H1 (cell line): ENCODE measurements around the gene UGT1A8. TPM values are rescaled to one million over a fixed set of nuclear protein-coding genes. Genes with fewer than 3 reads are reported as not detected.

Source experiments
- CTCF ChIA-PET: fragments of 300-600 bp; sonication (Branson Sonifier 250); formaldehyde crosslinking; loops from one replicate; lab custom pipeline; 2021; ENCODE audit not compliant: partially characterized antibody; lab: Charles Lee
- POLR2A ChIA-PET: fragments of 300-600 bp; sonication (Branson Sonifier 250); formaldehyde crosslinking; loops from one replicate; lab custom pipeline; 2021; ENCODE audit warnings: inconsistent platforms; ENCODE audit not compliant: partially characterized antibody; lab: Charles Lee
- DNase-seq, 2 experiments: peaks; one replicate each; pipeline versions ENCODE4 v3.0.0 to v3.0.0-alpha.2; 2010 to 2022; ENCODE audit warnings: low spot score in 2 of 2, low read depth in 1 of 2, mixed read lengths in 1 of 2
- FAIRE-seq: peaks from 2 replicates; lab custom pipeline; 2011; peaks lifted over from hg19 to GRCh38; lab: Jason Lieb, UNC
- H2AFZ ChIP-seq: 2 replicates; pipeline ENCODE4 v1.8.1; 2012; ENCODE audit warnings: low read length, inconsistent platforms
- H2AK5ac ChIP-seq: 2 replicates; pipeline ENCODE4 v1.6.1; 2013; ENCODE audit warnings: low read depth, low read length
- H2BK120ac ChIP-seq: replicated peaks from 2 replicates; pipeline ENCODE3; 2013; ENCODE audit warnings: low read depth, low read length, inconsistent platforms
- H2BK12ac ChIP-seq: 2 replicates; pipeline ENCODE4 v1.6.1; 2013; ENCODE audit warnings: low read depth, low read length
- H2BK15ac ChIP-seq: 2 replicates; pipeline ENCODE4 v1.6.1; 2013; ENCODE audit warnings: low read length
- H2BK20ac ChIP-seq: 2 replicates; pipeline ENCODE4 v1.6.1; 2013; ENCODE audit warnings: low read length
- H2BK5ac ChIP-seq: 2 replicates; pipeline ENCODE4 v1.6.1; 2013; ENCODE audit warnings: low read depth, low read length
- H3K14ac ChIP-seq: 2 replicates; pipeline ENCODE4 v1.6.1; 2013; ENCODE audit warnings: inconsistent platforms; ENCODE audit not compliant: insufficient read length
- H3K18ac ChIP-seq: 2 replicates; pipeline ENCODE4 v1.6.1; 2013; ENCODE audit warnings: low read length; ENCODE audit errors: extremely low read depth
- H3K23ac ChIP-seq: 2 replicates; pipeline ENCODE4 v1.6.1; 2013; ENCODE audit warnings: inconsistent platforms; ENCODE audit not compliant: insufficient read length
- H3K23me2 ChIP-seq: 2 replicates; pipeline ENCODE4 v1.6.1; 2013; ENCODE audit warnings: low read depth, low read length
- H3K27ac ChIP-seq: 2 replicates; pipeline ENCODE4 v1.6.1; 2011; ENCODE audit warnings: low read depth, low read length, inconsistent platforms
- H3K27me3 ChIP-seq, 4 experiments: replicated peaks in 1 of 4; 1 replicate in 1 of 4; 2 replicates in 3 of 4; pipeline versions ENCODE4 v1.6.1 to v1.8.1; 2011 to 2013; ENCODE audit warnings: low read length in 3 of 4, mild to moderate bottlenecking in 3 of 4, inconsistent platforms in 2 of 4, mixed read lengths in 2 of 4, moderate library complexity in 1 of 4; ENCODE audit not compliant: control insufficient read depth in 3 of 4, insufficient read depth in 3 of 4; ENCODE audit errors: extremely low read depth in 1 of 4
- H3K36me3 ChIP-seq, 4 experiments: 2 replicates each; pipeline versions ENCODE4 v1.6.1 to v1.8.1; 2011 to 2013; ENCODE audit warnings: mild to moderate bottlenecking in 4 of 4, low read length in 3 of 4, moderate library complexity in 2 of 4, control low read depth in 1 of 4, inconsistent platforms in 1 of 4; ENCODE audit not compliant: insufficient read depth in 4 of 4, control insufficient read depth in 2 of 4
- H3K4ac ChIP-seq: replicated peaks from 2 replicates; pipeline ENCODE3; 2013; ENCODE audit warnings: low read length, low read depth, mixed read lengths, inconsistent platforms; ENCODE audit not compliant: insufficient read length
- H3K4me1 ChIP-seq, 4 experiments: replicated peaks in 1 of 4; 1 replicate in 1 of 4; 2 replicates in 3 of 4; pipeline versions ENCODE4 v1.6.1 to v1.8.1; 2011 to 2013; ENCODE audit warnings: low read length in 3 of 4, inconsistent platforms in 2 of 4, mixed read lengths in 1 of 4; ENCODE audit not compliant: insufficient read depth in 4 of 4, control insufficient read depth in 3 of 4
- H3K4me2 ChIP-seq, 2 experiments: 2 replicates each; pipeline versions ENCODE4 v1.6.1 to v1.8.1; 2011 to 2013; ENCODE audit warnings: low read depth in 2 of 2, low read length in 2 of 2, control low read depth in 1 of 2, inconsistent platforms in 1 of 2, mild to moderate bottlenecking in 1 of 2; ENCODE audit not compliant: insufficient read depth in 1 of 2
- H3K4me3 ChIP-seq, 4 experiments: fragments of 200-600, 300-600 bp in 1 of 4; sonication (generic), shearing (Covaris generic), sonication (Bioruptor Twin) in 1 of 4; 2 replicates each; pipeline versions ENCODE4 v1.5.1 to v1.8.1; 2011 to 2016; ENCODE audit warnings: low read length in 4 of 4, low read depth in 3 of 4, control low read depth in 2 of 4, inconsistent platforms in 2 of 4, mild to moderate bottlenecking in 2 of 4, mixed read lengths in 1 of 4, moderate library complexity in 1 of 4; ENCODE audit not compliant: insufficient read depth in 2 of 4; ENCODE audit errors: extremely low read depth in 1 of 4
- H3K56ac ChIP-seq: replicated peaks from 2 replicates; pipeline ENCODE3; 2013; ENCODE audit warnings: low read depth, mild to moderate bottlenecking, mixed read lengths, low read length, inconsistent platforms; ENCODE audit not compliant: insufficient read length
- H3K79me1 ChIP-seq: 2 replicates; pipeline ENCODE4 v1.6.1; 2013; ENCODE audit warnings: low read depth, low read length, control low read depth
- H3K79me2 ChIP-seq, 2 experiments: 2 replicates each; pipeline versions ENCODE4 v1.6.1 to v1.8.1; 2012 to 2013; ENCODE audit warnings: low read length in 2 of 2, mild to moderate bottlenecking in 2 of 2, inconsistent platforms in 1 of 2; ENCODE audit not compliant: insufficient read depth in 2 of 2, control insufficient read depth in 1 of 2
- H3K9ac ChIP-seq, 4 experiments: replicated peaks in 1 of 4; 1 replicate in 1 of 4; 2 replicates in 3 of 4; pipeline versions ENCODE4 v1.6.1 to v1.8.1; 2011 to 2013; ENCODE audit warnings: low read depth in 3 of 4, low read length in 3 of 4, control low read depth in 2 of 4, mild to moderate bottlenecking in 2 of 4, moderate library complexity in 2 of 4, inconsistent platforms in 1 of 4; ENCODE audit errors: extremely low read depth in 1 of 4
- H3K9me3 ChIP-seq, 2 experiments: 2 replicates each; pipeline versions ENCODE4 v1.6.1 to v1.8.1; 2012 to 2013; ENCODE audit warnings: mild to moderate bottlenecking in 2 of 2, moderate library complexity in 2 of 2, control low read depth in 1 of 2, inconsistent platforms in 1 of 2, low read depth in 1 of 2, low read length in 1 of 2, mixed read lengths in 1 of 2; ENCODE audit not compliant: insufficient read depth in 2 of 2
- H4K20me1 ChIP-seq, 2 experiments: replicated peaks in 1 of 2; 2 replicates each; pipeline versions ENCODE3 to v1.8.1; 2011 to 2013; ENCODE audit warnings: inconsistent platforms in 2 of 2, low read length in 2 of 2, mild to moderate bottlenecking in 1 of 2; ENCODE audit not compliant: insufficient read depth in 2 of 2, control insufficient read depth in 1 of 2
- H4K5ac ChIP-seq: 2 replicates; pipeline ENCODE4 v1.6.1; 2013; ENCODE audit warnings: low read length, low read depth, mixed read lengths, inconsistent platforms; ENCODE audit not compliant: insufficient read length
- H4K8ac ChIP-seq: 2 replicates; pipeline ENCODE4 v1.8.0; 2013; ENCODE audit warnings: mild to moderate bottlenecking, moderate library complexity, low read length, inconsistent platforms; ENCODE audit not compliant: insufficient read depth; ENCODE audit errors: extremely low read depth
- H4K91ac ChIP-seq: replicated peaks from 2 replicates; pipeline ENCODE3; 2013; ENCODE audit warnings: low read length, mixed read lengths, inconsistent platforms; ENCODE audit not compliant: insufficient read length
- SP4 ChIP-seq: IDR thresholded peaks from 2 replicates; pipeline ENCODE4 v1.6.1; 2012; ENCODE audit warnings: low read length, inconsistent platforms
- WGBS, 2 experiments: shearing (Covaris generic) in 1 of 2; methylation state at CpG; one replicate each; pipeline versions ENCODE4 v1.1.6 to v1.1.7; 2013 to 2015; ENCODE audit warnings: low lambda C conversion rate in 2 of 2, mixed read lengths in 2 of 2, inconsistent platforms in 1 of 2, low coverage in 1 of 2, missing lambda C conversion rate in 1 of 2; ENCODE audit not compliant: insufficient replicate concordance in 2 of 2, insufficient coverage in 1 of 2, insufficient read length in 1 of 2; ENCODE audit errors: extremely low coverage in 1 of 2, missing lambda C conversion rate in 1 of 2; 5-methylcytosine and 5-hydroxymethylcytosine counted together
- polyA plus RNA-seq, 7 experiments: library from polyadenylated mRNA; depleted of rRNA in 3 of 7; stranded (reverse) in 5 of 7; unstranded in 2 of 7; fragments of >200 nt in 5 of 7; fragments of 200-250 nt in 2 of 7; gene quantifications; 1 replicate in 5 of 7; 2 replicates in 1 of 7; 4 replicates in 1 of 7; pipeline versions ENCODE4 v1.2.1 to v1.2.3, GENCODE V29; 2011 to 2013; ENCODE audit warnings: missing spikeins in 2 of 7, mixed read lengths in 2 of 7
- total RNA-seq: library from RNA; stranded (reverse); fragmentation: NEBNext Ultra II Directional; extraction: Animal tissue kit (Norgen Biotek cat#: 25700); gene quantifications from 2 replicates; pipeline ENCODE4 v1.2.1, GENCODE V29; 2021

The UGT1A8 gene
- total and polyA plus RNA-seq, 2 of the 8 experiments (the other 6 are each of a cell fraction or from before 2014, with no cell fraction given) = not detected

- ChIA-PET CTCF (no interaction called here), POLR2A (no interaction called here)
- H2BK120ac ChIP-seq = no peak overlapping the region
- no peak overlapping the region for H4K5ac ChIP-seq
- no peaks in the 10 kb centered on the region for H3K36me3 ChIP-seq
- no peak overlapping the region for H2BK15ac ChIP-seq
- H4K91ac ChIP-seq = no peak overlapping the region
- no peak overlapping the region for H3K23ac ChIP-seq
- H3K4me3 ChIP-seq = no peak overlapping the region
- no peak overlapping the region for H3K4me2 ChIP-seq
- peaks cover 5 to 26% of the 10 kb centered on the region in 2 experiments; a peak in 3 of 4 replicates for H3K9me3 ChIP-seq
- 97% methylated on average over 32 of the region's 46 CpGs; no CpG with 5 or more reads in 1 of the 2 experiments for WGBS, 2 experiments
- H3K27ac ChIP-seq = no peak overlapping the region
- H4K8ac ChIP-seq = no peak overlapping the region
- no peaks in the 10 kb centered on the region for H3K27me3 ChIP-seq
- H3K23me2 ChIP-seq = no peaks in the 10 kb centered on the region
- no peak overlapping the region for H2BK20ac ChIP-seq
- H3K4ac ChIP-seq = no peak overlapping the region
- FAIRE-seq (no peak), DNase-seq (no peak)
- no peaks in the 10 kb centered on the region for H4K20me1 ChIP-seq
- H3K79me1 ChIP-seq = no peaks in the 10 kb centered on the region
- H2AFZ ChIP-seq = no peak overlapping the region
- H3K79me2 ChIP-seq = no peaks in the 10 kb centered on the region
- no peak overlapping the region for H3K18ac ChIP-seq
- H3K4me1 ChIP-seq = no peaks in the 10 kb centered on the region
- H3K56ac ChIP-seq = no peak overlapping the region
- no peak overlapping the region for H2BK12ac ChIP-seq
- H3K14ac ChIP-seq = no peak overlapping the region
- H3K9ac ChIP-seq = no peak overlapping the region
- no peak overlapping the region for H2AK5ac ChIP-seq
- no peak overlapping the region for H2BK5ac ChIP-seq
- no peak for TF ChIP-seq SP4
Measured at GRCh38 chr2:233743464-233744259, 126.2 kb downstream of the UGT1A8 start.
